GM21619 (cell line): ENCODE data around the gene CRADD.

Experiments used
- ATAC-seq: cut with Tn5 transposase; IDR thresholded peaks from one replicate; pipeline ENCODE4 v1.9.1; 2021; ENCODE audit not compliant: unreplicated experiment

CRADD gene

DNA sequence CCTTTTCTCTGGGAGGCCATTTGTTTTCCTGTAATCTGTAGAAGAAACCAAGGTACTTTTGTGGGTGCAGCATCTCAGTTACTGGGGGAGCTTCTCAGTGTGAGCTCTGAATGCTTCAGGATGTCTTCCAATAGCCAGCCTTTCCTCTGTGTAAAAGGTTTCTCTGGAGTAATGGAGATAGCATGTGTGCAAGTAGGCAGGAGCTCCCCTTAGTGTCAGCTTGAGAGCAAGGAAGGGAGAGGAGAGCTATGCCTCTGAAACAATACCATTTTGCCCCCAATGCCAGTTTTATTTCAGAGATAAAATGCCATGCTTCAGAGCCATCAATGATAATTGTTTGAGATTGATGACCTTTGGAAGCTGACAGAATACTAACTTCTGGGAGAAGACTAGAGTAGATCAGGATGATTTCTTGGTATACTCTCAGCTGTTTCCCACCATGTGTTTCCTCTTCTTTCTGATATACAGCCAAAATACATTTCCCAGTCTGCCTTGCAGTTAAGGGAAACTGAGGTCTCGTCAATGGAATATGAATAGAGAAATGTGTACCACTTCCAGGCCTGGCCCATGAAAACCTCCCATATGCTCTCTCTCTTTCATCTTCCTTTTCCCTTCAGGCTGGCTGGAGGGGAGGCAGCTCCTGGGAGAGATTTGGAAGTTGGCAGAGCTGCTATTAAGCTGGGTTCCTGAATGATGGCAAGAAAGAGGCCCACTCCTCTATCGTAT is 125.7 kb downstream of the CRADD start:
- ATAC-seq = no peak

DNA sequence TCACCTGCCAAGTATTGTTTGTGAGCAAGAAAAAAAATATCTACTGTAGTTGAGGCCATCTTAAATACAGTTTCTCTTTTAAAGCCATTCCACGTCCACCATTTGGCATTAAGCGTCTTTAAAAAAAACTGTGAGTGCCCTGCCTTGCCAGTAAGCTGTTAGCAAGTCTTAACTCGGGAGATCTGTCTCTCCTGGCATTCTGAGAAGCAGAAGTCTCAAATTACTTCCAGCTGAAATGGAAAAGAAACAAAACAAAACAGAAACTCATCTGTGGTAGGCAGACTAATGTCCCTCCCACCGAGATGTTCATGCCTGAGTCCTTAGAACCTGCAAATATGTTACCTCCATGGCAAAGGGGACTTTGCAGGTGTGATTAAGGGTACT is 126.2 kb downstream of the CRADD start:
- ATAC-seq = no peak

DNA sequence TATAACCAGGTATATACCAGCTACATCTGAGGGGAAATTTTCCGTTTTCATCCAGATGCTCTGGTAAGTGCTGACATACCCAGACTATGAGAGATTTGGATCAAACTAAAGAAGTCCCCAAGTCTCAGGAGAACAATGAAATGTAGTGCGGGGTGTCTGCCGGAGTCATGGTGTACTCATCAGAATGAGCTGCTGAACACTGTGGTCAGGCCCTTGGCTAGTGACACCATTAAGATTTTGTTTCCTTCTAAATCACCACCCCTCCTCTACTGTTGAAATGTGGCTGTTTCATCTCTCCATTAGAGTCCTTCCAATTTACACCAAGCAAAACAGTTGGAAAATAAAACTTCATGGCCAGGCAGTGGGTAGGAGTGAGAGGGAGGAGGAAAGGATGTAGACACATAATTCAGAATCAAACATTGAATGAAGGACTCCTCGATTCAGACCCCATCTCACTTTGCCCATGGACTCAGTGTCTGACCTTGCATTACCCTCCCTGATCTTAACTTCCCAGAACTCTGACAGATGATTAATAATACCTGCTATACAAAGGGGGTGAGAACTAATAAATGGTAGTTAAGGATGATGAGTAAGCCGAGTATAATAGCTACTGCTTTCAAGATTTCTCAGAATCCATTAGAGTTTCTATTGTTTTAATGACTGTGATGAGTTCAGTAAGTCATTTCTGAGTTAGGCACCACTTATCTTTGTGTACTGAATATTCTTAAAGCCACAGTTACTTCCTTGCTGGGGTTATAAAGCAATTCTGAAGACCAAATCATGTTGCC is 127.4 kb downstream of the CRADD start:
- no peak for ATAC-seq

DNA sequence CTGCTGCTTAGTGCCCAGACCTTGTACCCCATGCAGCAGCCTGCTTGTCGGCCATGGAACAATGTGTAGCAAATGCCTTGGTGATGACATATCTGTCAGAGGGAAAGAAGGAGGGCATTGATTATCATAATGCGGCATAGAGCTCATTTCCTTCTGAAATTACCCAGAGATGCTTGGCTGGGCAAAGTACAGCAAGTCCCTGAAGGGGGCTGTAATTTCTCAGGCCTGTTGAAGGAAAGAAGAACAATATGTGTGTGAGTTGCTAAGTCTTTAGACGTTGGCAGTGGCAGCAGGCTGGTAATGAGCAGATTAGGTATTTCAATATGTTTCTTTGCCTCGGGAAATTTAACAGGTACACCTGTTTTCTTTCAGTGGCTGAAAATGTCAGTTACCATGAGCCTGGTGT is 128.6 kb downstream of the CRADD start:
- ATAC-seq = no peak

DNA sequence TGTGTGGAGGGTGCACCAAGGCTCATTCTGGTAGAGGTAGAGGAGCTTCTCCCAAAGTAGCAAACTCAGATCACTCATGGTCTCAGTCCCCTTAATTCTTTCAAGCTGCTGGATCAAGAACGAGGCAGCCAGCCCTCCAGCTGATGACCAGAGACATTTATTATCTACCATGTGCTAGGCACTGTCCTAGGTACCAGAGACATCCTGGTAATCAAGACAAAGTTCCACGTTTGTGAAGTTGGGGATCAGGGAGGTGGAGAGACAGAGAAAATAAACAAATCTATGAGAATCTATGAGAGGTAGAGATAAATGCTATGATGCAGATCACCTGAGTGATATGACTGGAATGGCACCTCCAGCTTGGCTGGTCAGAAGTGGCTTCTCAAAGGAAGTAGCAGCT is 130.2 kb downstream of the CRADD start:
- ATAC-seq = no peak

DNA sequence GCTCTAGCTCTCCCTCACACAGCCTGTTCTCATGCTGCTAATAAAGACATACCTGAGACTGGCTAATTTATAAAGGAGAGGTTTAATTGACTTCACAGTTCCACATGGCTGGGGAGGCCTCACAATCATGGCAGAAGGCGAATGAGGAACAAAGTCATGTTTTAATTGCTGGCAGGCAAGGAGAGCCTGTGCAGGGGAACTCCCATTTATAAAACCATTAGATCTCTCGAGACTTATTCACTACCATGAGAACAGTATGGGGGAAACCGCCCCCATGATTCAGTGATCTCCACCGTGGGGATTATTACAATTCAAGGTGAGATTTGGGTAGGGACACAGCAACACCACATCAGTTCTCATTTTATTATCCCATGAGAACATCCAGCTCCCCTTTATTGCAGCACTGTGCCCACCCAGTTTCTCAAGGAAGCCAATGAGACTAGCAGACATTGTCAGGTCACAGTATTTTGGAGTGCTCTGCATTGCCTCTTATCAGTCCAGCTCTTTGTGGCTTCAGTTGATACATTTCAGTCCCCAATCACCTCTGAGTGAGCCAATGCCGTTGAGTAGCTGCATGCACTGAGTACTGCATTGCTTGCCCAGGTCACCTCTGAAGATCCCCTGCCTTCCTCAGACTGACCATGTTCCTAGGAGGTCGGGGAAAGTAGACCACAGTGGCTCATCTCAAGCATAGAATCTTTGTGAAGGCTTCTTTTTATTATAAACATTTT is 131.2 kb downstream of the CRADD start:
- no peak for ATAC-seq

DNA sequence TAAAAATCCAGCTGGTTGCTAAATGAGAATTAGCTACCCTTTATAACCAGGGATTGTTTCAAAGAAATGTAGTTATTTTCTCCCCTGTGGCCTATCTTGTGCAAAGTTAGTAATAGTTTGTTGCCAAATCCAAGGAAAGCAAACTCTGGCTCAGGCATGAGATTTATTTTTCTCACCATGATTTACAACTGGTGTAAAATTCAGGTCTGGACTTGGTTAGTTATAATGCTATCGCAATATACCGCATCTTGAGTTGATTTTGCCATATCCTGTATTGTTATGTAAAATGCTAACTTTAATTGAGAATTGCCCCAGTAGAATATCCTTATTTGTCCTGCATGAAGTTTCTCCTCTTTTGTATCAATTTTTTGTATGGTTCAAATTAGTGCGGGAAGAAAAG is 135.5 kb downstream of the CRADD start:
- ATAC-seq = no peak

DNA sequence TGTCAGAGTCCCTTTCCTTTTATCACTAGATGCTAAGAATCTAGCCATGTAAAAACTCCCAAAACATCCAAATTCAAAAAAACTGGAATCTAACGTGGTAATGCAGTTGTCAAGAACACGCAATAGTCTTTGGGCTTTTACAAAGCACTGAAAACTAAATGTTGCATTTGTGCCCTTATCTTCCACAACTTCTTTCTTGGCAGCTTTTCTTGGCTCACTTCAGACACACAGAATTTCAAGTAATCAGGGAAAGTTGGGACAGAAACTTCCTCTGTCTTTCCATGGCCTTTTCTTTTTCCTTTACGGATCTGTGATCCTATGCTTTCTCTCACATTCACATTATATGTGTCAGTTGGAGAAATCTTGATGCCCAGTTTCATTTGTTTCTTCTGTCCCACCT is 136.0 kb downstream of the CRADD start:
- no peak for ATAC-seq

DNA sequence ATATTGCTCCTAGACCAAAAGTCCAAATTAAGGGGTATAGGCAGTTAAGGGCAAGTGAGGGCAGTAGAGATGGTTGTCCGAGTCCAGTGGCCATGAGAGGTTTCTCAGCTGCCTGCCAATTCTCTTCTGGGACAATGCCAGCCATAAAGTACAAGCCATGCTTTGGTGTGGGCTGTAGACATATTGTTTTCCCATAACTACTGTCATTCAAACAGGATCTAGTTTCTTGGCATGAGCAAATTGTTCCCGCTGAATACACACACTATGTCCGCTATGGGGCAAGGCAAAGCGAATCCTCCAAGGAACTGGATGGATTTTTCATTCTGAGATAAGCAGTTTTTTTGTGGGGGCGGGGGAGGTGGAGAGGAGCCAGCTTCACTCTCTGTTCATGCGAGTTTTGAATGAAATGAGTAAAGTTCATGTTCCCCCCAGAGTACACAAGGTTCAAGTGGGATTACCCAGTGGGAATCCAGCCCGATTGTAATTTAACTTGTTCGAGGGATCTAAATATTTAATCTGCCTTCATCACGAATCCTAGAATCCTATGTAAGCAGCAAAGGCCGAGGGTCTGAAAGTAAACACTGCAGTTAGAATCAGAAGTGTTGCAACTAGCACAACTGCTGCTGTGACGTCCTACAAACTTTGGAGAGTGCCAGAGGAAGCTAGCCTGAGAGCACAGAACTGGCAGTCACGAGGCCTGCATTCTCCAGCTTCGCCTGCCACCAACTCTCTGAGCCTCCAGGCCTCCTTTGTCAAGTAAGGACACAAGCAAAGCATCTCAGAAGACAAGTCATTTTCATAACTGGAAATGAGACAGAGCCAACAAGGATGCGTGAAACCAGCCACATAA is 137.0 kb downstream of the CRADD start:
- no peak for ATAC-seq

DNA sequence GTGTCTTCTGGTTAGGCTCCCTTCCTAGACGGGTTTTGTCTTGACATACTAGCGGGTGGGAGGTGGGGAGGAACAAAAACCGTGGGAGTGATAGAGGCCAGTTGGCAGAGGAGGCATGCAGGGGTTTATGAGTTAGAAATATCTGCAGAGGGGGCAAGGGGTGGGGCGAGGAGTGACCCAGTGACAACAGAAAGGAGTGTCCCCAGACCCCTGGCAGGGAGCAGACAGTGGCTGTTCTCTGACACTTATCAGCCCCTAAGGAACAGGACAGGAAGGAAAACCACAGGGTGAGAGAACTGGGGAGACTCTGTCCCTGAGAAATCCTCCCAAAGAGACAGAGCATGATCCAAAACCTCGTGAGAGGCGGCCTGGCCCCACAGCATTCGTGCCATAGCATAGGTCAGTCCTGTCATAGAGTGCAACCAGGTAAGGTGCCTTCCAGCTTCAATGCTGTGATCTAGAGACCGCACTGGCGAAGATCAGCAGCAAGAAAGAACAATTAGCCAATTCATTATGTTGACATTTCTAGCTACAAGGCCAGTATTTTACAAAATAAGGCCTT is 141.4 kb downstream of the CRADD start:
- ATAC-seq = no peak

DNA sequence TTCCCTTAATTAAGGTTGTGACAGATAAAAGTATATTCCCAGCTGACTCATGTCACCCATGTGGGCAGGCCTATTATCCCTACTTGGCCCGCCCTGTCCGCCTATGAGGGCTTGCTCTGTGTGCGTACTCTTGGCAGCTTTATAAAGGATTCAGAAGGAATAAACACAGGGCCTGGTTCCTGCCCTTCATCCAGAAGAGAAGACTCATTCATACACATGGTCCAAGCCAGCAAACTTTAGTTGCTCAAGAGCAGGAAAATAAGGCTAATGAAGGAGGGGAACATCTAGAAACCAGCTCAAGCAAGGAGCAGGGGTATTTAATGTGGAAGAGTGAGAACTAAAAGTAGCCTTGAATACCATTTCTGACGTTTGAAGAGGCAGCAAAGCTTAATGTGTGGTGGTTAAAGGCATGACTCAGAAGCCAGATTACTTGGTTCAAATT is 141.9 kb downstream of the CRADD start:
- ATAC-seq = no peak

DNA sequence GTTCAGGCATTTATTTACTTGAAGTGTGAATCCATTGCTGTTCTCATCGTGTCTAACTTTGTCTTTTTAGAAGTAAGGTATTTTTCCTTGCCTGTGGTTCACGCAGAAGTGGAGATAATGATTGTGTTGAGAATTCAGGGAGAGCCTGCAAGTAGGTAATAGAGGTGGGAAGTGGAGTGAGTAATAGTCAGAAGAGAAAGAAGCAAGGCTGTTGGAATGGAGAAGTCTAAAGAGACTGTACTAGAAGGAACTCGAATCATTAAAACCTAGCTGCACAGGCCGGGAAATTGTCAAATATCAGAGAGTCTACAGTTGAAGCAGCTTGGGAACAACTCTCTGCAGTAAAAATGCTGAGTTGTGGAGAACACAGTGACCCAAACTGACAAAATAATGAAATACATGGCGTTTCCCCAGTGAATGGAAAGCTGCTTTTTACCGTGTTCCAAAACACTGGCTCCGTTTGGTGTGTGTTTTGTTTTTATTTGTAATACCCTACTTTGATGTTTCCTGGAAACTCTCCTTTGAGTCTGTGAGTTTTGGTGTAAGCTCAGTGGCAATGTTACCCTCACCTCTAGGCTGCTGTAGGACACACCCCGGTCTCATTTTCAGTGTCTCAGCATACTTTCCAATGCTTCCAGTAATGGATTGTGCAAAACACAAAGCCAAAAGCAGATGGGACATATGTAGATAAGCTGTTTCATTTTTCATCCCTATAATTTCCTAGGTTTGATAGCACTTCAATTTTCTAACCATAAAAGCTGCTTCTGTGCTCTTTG is 146.6 kb downstream of the CRADD start:
- ATAC-seq = no peak

DNA sequence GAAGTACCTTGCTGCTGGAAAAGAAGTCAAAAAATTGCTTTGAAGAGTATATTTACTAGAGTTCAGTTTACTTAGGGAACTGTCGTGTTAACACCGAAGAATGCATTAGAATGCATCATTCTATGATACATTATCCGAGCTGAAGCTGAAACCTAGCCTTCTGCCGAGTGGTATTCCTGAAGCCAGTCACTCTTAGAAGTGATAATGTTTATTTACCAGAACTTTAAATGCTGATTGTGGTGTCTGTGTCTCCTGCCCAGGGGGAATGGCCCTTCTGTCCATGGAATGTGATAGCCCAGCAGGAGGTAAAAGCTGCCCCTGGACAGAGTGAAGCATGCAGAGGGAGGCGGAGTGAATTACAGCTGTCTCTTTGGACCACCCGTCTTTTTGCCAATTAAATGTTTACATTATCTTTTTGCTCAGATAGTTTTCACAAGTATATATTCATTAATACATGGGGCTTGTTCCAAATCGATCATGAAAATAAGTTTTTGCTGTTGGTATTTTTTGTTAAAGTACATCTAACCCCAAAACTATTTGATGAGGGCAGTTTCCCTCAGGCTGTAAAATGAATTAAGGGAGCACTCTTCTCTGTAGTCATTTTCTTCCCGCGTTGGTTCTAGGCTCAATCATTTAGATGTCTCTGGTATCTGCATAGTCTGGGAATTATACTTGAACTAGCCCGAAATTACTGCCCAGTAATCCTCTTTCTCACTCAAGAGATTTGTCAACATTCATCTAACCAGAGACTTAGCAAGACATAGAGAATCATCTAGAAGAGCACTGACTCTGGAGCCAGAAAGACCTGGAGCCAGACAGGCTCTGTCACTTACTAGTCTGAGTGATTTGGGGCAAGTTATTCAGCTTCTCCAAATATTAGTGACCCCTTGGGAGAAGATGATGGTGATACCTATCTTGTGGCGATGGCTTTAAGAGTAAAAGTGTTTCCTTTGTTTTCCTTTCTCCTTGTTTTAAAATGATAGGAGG is 147.6 kb downstream of the CRADD start:
- no peak for ATAC-seq

DNA sequence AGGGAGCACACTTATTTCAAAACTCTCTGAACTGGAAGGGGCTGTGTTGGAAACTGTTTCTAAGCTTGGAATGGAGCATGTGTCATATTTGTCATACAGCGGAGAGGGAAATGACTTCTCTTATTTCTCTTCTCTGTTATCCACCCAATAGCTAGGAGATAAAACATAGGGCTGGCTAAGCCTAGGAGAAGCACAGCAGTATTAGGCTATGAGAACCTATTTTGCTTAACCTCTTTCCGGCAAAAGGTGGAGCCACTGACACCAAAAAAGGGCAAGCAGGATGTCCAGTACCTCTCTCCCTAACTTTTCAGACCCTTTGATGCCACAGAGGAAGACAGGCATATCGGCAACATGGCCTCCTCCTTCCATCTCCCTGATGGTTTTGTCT is 148.3 kb downstream of the CRADD start:
- ATAC-seq = no peak

DNA sequence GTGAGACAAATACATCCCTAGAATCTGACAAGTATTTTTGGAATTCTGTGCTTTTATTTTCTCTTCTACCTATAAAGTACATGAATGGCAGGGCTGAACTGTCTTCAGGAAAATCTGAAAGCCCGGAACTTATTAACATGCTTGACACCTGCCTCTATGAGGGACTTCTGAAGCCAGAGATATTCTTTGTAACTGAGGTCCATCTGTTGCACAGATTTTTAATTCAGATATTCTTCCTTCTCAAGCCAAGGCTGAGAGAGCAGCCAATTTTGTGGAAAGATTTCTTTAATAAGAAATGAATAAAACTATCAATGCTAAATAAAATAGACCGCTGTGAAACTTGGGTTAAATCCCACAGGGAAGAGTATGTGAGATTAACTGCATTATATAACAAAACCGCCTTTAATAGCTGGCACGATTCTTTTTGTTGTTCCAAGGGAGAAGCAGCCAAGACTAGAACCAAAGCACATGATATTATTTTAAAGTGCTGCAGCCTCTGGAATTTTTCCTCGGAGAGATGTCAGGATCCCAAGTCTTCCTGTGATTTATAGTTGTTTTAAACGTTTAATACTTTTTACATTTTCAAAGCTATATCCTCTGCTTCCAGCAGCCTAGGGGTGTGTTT is 148.9 kb downstream of the CRADD start:
- no peak for ATAC-seq

DNA sequence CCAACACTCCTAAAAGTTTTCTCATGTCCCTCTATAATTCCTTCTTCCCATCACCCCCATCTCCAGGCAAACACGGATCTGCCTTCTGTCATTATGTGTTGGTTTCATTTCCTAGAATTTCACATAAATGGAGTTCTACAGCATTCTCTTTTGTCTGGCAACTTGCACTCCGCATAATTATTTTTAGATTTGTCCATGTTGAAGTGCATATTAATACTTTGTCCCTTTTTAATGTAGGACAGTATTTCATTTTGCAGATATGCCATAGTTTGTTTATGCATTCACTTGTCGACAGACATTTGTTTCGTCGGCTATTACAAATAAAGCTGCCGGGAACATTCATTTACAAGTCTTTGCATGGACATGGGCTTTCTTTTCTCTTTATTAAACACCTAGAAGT is 150.0 kb downstream of the CRADD start:
- no peak for ATAC-seq

DNA sequence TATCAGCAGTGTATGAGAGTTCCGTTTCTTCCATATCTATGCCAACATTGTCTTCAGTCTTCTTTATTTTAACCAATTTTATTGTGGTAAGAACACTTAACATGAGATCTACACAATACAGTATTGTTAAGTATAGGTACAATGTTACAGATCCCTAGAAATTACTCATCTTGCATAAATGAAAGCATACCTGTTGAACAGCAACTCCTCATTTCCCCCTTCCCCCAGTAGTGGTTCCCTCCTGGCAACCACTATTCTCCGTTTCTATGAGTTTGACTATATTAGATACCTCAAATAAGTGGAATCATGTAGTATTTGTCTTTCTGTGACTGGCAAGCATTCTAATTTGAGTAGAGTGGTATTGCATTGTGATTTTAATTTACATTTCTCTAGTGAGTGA is 150.5 kb downstream of the CRADD start:
- no peak for ATAC-seq

DNA sequence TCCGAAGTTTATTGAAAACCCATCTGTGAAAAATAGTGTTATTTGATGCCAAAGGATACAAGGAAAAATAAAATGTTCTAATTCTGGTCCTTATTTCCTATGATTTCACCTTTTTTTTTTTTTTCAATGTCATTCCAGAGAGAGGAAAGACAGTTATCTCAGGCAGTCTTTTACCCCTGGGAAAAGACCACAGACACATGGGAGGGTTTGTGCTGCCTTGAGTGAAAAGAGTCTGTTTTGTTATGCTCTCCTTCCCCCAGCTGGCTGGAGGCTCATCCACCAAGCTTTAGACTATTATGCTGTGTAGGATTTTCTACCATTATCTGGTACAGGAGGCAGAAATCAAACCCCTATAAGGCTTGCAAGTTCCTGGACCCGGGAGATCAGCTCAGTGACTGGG is 151.8 kb downstream of the CRADD start:
- ATAC-seq = no peak
